T-helper 2 cell treated with Interferon-gamma antibody and Interleukin-4, amounts not matched to agents 5 μg/mL and 100 μg/mL, for 36 hours (primary cell): ENCODE data around the gene EXOC3.
"Not testable (repeated sequence)": the region's sequence is repeated elsewhere in the genome, so short reads cannot be mapped to it uniquely, and the experiment has no call there.

Source experiments
- DNase-seq: peaks from one replicate; pipeline ENCODE4 v3.0.0; 2021; ENCODE audit warnings: low spot score
- H3K27ac Mint-ChIP-seq: one replicate; pipeline ENCODE4 v1.8.0; 2021; ENCODE audit warnings: mild to moderate bottlenecking, mixed read lengths
- H3K27me3 Mint-ChIP-seq: one replicate; pipeline ENCODE4 v1.8.0; 2021; ENCODE audit warnings: low read depth, mixed read lengths
- H3K36me3 Mint-ChIP-seq: one replicate; pipeline ENCODE4 v1.8.0; 2021; ENCODE audit warnings: low read depth, mixed read lengths
- H3K4me1 Mint-ChIP-seq: one replicate; pipeline ENCODE4 v1.8.0; 2021; ENCODE audit warnings: low read depth, mixed read lengths
- H3K4me3 Mint-ChIP-seq: one replicate; pipeline ENCODE4 v1.8.0; 2022; ENCODE audit warnings: mild to moderate bottlenecking, moderate library complexity, mixed read lengths
- H3K9me3 Mint-ChIP-seq: one replicate; pipeline ENCODE4 v1.8.0; 2021; ENCODE audit warnings: mixed read lengths

The EXOC3 gene

DNA sequence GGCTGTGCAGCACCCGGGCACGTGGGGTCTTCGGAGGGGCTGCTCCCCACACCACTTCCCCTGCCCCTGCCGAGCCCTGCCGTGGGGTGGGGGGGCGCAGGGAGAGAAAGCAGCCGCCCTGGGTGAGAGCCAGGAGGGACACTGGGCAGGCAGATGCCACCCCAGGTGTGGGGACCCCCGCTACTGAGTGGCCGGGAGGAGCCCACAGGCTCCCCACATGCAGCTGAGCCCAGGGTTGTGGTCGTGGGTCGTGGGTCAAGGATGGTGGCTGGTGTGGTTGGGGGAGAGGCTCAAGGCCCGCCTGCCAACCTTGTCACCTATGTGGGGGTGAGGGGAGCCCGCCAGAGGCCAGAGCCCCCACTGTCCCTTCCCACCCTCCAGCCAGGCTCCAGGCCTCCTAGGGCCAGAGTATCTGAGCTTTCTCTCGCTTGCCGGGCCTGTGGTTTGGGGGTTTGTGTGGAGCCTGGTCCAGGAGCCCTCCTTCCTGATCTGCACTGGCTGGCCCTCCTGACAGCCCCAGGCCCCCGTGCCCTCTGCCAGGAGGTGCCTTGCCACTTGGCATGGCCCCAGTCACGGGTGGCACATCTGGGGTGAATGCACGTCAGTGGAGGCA is 35.5 kb downstream of the EXOC3 start:
- DNase-seq = no peak
- H3K9me3 Mint-ChIP-seq = no peaks in the 10 kb centered on the region
- H3K27ac Mint-ChIP-seq = no peak overlapping the region
- no peaks in the 10 kb centered on the region for H3K36me3 Mint-ChIP-seq
- peaks cover 1% of the 10 kb centered on the region for H3K4me1 Mint-ChIP-seq
- peaks cover 9% of the 10 kb centered on the region for H3K27me3 Mint-ChIP-seq
- H3K4me3 Mint-ChIP-seq = no peak overlapping the region

DNA sequence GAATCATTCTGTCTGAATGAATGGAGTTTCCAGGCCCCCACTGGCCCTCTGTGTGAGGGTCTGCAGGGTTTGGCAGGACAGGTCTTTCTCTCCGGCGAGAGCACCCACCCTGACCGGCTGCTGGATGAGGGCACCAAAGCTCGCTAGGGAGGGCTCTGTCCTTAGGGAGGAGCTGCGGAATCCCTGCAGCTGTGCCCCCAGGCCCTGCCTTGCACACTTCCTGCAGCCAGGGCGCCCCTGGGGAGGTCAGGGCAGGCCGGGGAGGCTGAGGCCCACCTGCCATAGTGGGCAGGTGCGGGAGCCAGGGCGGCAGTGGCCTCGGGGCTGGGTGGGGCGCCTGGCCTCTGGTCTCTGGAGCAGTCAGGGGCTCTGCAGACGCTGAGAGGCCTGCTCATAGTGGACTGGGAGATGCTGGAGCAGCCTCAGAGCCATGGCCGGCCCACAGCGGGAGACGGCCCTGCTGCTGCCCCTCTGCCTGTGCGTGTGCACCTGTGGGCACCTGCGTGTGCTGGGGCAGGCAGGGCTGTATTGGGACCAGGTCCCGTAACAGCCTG is 36.1 kb downstream of the EXOC3 start:
- Mint-ChIP-seq H3K27ac (no peak overlapping the region), H3K9me3 (no peaks in the 10 kb centered on the region), H3K4me3 (no peak overlapping the region), H3K36me3 (no peaks in the 10 kb centered on the region), H3K4me1 (no peaks in the 10 kb centered on the region), H3K27me3 (peaks cover 7% of the 10 kb centered on the region)
- no peak for DNase-seq

DNA sequence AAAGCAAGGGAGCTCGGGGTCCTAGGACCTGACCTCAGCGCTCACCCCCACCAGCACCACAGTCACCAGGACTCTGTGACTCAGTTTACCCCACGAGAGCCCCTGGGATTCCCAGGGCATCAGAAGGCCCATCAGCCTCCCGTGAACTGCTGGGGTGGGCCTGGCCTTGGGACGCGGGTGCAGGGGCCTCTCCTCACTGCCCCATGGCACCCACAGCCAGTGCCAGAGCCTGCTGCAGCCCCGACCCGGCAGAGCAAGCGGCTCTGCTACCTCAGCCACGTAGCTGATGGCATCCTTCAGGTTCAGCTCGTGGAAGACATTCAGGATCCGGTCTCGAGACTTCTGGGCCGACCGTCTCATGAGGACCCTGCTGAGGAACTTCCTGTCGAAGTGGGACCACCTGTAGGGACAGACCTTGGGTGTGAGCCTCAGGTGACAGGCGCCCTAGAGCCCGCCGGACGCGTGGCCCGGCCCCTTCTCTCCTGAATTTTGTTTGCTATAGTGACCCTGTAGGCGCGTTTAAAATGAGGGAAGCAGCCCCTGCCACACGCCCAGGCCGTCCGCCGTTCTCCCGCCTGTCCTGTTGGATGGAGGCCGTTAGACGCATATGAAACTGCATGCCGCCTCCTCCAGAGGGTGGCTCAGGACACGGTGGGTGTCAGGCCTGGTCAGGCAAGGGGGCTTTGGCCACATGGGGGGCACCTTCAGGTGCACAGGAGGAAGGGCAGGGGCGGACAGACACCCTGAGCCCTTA is 36.8 kb downstream of the EXOC3 start:
- no peaks in the 10 kb centered on the region for H3K9me3 Mint-ChIP-seq
- no peak overlapping the region for H3K27ac Mint-ChIP-seq
- no peaks in the 10 kb centered on the region for H3K4me1 Mint-ChIP-seq
- no peak overlapping the region for H3K4me3 Mint-ChIP-seq
- no peak for DNase-seq
- H3K36me3 Mint-ChIP-seq = no peaks in the 10 kb centered on the region
- peaks cover 5% of the 10 kb centered on the region for H3K27me3 Mint-ChIP-seq

DNA sequence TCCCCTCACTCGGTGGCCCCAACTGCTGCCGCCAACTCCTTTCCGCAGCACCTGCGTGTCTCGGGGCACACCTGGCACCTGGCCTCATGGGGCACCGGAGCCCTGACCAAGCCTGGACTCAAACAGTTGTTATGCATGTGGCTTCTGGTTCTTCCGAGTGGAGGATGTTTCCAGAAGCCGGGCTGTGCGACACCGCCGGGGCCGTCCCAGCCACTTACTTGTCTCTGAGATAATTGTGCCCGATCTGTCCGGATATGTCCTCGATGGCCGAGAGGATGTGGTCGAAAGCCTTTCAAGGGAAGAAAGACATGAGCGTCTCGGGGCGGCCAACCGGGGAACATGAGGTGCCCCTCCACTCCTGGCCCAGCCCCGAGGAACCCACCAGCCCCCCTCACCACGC is 38.4 kb downstream of the EXOC3 start:
- DNase-seq = no peak
- H3K4me1 Mint-ChIP-seq = no peaks in the 10 kb centered on the region
- H3K4me3 Mint-ChIP-seq = no peak overlapping the region
- no peaks in the 10 kb centered on the region for H3K9me3 Mint-ChIP-seq
- no peaks in the 10 kb centered on the region for H3K36me3 Mint-ChIP-seq
- H3K27me3 Mint-ChIP-seq = peaks cover 4% of the 10 kb centered on the region
- H3K27ac Mint-ChIP-seq = no peak overlapping the region

DNA sequence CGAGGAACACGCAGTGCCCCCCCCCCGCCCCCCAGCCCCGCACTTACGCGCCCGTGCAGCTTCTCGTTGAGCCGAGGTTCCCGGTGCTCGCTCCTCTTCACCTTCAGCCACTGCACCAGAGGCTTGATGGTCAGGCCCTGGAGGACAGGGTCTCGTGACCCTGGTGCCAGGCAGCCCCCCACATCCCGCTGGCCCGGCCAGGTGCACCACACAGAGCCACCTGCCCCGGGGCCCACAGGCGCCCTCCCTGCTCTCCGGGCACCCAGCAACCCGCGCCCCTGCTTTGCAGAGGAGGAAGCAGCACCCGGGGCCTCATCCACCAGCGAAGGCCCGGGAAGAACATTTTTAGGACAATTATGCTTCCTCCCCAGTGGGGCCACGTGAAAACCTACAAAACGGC is 39.0 kb downstream of the EXOC3 start:
- H3K4me3 Mint-ChIP-seq = no peak overlapping the region

DNA sequence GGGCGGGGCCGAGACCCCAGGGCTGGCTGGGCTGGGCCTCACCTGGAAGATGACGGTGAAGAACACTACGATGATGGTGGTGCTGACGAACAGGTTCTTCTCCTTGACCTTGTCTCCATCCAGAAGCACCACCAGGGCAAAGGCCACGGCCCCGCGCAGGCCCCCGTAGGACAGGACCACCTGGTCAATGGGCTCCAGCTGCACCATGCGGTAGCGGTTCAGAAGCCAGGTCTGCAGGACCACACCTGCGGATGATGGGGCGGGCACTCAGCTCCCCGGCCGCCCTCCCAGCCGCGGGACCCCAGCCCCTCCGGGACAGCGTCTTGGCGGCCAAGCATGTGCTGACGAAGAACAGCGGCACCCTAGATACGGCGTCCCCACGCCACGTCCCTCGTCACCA is 39.5 kb downstream of the EXOC3 start:
- no peak overlapping the region for H3K27ac Mint-ChIP-seq
- H3K27me3 Mint-ChIP-seq = peaks cover 4% of the 10 kb centered on the region
- H3K36me3 Mint-ChIP-seq = no peaks in the 10 kb centered on the region
- no peaks in the 10 kb centered on the region for H3K4me1 Mint-ChIP-seq
- no peak for DNase-seq
- no peaks in the 10 kb centered on the region for H3K9me3 Mint-ChIP-seq
- no peak overlapping the region for H3K4me3 Mint-ChIP-seq

More for the DNA sequence above, 39.0 kb downstream of the EXOC3 start:
- Mint-ChIP-seq H3K4me1 (no peaks in the 10 kb centered on the region), H3K27me3 (peaks cover 4% of the 10 kb centered on the region), H3K9me3 (no peaks in the 10 kb centered on the region), H3K27ac (no peak overlapping the region), H3K36me3 (no peaks in the 10 kb centered on the region)
- DNase-seq = no peak

DNA sequence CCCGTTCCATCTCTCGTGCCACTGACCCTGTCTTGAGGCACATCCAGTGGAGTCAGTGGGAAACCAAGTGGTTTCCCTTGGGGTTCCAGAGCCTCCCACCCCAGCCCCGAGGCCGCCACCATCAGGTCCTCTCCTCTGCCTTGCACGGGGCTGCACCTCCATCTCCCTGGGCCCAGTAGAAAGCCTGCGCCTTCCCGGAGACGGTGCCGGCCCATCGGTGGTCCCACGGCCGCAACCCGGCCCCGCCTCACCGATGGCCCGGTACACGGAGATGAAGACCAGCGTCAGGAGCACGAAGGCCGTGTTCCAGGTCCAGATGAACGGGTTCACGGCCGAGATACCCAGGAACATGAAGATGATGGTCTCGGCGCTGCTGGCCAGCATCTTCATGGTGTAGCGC is 40.0 kb downstream of the EXOC3 start:
- no peaks in the 10 kb centered on the region for H3K9me3 Mint-ChIP-seq
- H3K27me3 Mint-ChIP-seq = peaks cover 4% of the 10 kb centered on the region
- no peak overlapping the region for H3K27ac Mint-ChIP-seq
- DNase-seq = no peak
- H3K36me3 Mint-ChIP-seq = no peaks in the 10 kb centered on the region
- H3K4me1 Mint-ChIP-seq = no peaks in the 10 kb centered on the region
- H3K4me3 Mint-ChIP-seq = no peak overlapping the region

DNA sequence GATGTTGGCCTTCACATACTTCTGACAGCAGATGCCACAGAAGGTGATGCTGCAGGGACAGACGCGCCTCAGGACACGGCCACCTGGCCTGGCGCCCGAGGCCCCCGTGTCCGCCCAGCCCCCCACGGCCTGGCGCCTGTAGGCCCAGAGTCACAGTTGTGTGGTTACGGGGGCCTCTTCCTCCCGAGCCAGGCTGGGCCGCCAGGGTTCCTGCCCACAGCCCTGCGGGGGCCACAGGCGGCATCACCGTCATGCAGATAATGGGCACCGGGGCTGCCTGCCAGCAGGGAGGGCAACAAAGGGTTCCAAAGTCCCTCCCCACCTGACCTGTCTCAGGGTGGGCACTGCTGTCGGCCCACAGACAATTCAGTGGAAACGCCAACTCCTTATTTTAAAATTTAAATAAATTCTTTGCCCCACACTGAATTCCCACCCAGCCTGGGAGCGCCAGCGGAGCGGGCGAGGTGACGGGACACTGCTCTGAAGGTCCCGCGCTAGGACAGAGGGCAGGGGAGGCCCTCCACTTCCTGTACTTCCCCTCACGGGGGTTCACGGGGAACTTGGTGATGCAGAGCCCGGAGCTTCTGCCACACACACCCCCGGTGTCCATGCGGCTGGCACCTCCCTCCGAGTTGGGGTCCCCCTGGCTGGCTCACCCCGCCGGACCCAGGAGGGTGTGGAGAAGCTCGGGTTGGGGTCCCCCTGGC is 40.6 kb downstream of the EXOC3 start:
- no peak overlapping the region for H3K27ac Mint-ChIP-seq
- DNase-seq = no peak
- H3K36me3 Mint-ChIP-seq = no peaks in the 10 kb centered on the region
- no peaks in the 10 kb centered on the region for H3K9me3 Mint-ChIP-seq
- peaks cover 4% of the 10 kb centered on the region for H3K27me3 Mint-ChIP-seq
- H3K4me3 Mint-ChIP-seq = no peak overlapping the region
- H3K4me1 Mint-ChIP-seq = no peaks in the 10 kb centered on the region

DNA sequence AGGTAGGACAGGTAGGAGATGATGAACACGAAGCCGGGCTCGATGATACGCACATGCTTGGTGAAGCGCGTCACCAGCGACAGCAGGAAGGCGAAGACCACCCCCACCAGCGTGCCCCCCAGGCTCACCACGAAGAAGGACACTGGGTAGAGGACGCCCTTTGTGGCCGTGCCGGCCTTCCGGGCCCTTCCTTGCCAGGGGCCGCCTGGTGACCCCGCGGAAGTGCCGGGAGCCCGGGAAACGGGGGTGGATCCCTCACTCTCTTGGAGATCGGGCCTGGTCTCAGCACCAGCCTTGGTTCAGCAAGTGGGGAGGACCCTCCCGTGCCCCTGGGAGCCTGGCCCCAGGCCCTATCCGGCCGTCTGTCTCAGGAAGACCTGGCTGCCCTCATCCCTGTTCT is 41.6 kb downstream of the EXOC3 start:
- no peak overlapping the region for H3K4me3 Mint-ChIP-seq
- no peaks in the 10 kb centered on the region for H3K4me1 Mint-ChIP-seq
- H3K9me3 Mint-ChIP-seq = no peaks in the 10 kb centered on the region
- no peak overlapping the region for H3K27ac Mint-ChIP-seq
- H3K27me3 Mint-ChIP-seq = peaks cover 4% of the 10 kb centered on the region
- no peaks in the 10 kb centered on the region for H3K36me3 Mint-ChIP-seq
- DNase-seq = no peak

DNA sequence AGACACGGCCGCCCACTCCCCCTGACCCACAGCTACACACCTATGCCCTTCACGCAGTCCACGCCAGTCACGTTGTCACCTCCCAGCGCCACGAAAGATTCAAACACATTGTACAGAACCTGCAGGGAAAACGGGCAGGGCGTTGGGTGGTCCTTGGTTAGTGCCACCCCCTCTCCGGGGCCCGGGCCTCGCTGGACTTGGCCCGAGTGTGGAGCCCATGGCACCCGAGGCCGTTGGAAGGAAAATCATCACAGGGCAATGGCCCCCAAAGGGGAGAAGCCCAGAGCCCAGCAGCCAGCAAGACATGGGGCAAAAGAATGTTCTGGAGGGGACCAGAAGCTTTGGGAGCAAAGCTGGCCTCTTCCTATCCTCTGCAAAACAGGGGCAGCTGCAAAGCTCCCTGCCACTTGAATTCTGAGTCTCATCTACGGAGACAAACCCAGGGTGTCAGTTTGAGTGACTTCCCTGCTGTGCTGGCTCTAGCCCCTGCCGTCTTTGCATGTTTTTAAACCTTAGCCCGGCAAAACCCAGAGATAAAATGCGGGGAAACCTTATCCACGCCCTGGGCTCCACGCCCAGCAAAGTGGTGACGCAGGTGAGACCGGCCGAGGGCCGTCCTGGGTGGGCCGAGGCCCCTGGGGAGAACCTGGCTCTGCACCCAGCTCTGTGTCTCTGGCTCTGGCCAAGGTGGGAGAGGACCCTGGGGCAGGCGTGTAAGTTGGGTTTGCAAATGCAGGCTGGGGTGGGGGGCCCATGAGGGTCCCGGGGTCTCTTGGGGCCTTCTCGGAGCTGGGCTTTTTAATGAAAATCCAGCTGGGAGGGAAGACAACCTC is 42.4 kb downstream of the EXOC3 start:
- no peak for DNase-seq
- Mint-ChIP-seq H3K4me1 (no peaks in the 10 kb centered on the region), H3K36me3 (no peaks in the 10 kb centered on the region), H3K27me3 (peaks cover 4% of the 10 kb centered on the region), H3K9me3 (no peaks in the 10 kb centered on the region), H3K27ac (no peak overlapping the region), H3K4me3 (no peak overlapping the region)

DNA sequence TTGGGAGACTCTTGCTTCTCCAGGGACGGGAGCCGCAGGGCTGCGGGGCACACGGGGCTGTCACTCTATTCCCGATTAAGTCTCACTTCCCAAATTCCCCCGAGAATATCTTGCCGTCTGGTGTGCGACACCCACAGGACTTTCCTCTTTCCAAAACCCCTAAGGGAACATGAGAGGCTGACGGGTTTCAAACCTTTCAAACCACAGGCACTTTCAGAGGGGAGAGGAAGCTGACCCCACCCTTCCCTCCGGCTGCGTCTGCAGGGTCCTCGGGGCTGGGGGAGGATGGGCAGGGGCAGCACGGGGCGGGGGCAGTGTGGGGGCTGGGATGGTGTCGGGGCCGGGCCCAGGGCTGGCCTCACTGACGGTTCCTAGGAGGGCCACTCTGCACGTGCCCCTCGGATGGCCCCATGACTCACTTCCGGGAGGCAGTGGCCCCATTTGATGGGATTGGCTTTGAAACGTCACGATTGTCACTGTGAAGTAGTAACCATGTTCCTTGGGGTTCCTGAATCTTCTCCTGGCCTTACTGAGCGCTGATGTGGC is 43.0 kb downstream of the EXOC3 start:
- no peak overlapping the region for H3K4me3 Mint-ChIP-seq
- no peak for DNase-seq
- H3K4me1 Mint-ChIP-seq = no peaks in the 10 kb centered on the region
- no peaks in the 10 kb centered on the region for H3K9me3 Mint-ChIP-seq
- H3K27me3 Mint-ChIP-seq = peaks cover 4% of the 10 kb centered on the region
- no peak overlapping the region for H3K27ac Mint-ChIP-seq
- H3K36me3 Mint-ChIP-seq = no peaks in the 10 kb centered on the region

DNA sequence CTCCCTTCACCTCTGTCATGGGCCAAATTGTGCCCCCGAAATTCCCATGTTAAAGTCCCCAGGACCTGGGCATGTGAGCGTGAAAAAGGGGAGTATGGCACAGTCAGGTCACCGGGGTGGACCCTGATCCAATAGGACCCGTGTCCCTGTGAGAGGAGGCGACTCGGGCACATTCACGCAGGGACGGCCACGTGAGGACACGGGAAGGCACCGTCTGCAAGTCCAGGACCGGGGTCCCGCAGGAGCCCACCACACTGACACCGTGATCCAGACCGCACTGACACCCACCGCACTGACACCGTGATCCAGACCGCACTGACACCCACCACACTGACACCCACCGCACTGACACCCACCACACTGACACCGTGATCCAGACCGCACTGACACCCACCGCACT is 43.6 kb downstream of the EXOC3 start:
- not testable (repeated sequence) for H3K9me3 Mint-ChIP-seq, H3K36me3 Mint-ChIP-seq, DNase-seq, H3K4me1 Mint-ChIP-seq, H3K27me3 Mint-ChIP-seq, H3K4me3 Mint-ChIP-seq, H3K27ac Mint-ChIP-seq

DNA sequence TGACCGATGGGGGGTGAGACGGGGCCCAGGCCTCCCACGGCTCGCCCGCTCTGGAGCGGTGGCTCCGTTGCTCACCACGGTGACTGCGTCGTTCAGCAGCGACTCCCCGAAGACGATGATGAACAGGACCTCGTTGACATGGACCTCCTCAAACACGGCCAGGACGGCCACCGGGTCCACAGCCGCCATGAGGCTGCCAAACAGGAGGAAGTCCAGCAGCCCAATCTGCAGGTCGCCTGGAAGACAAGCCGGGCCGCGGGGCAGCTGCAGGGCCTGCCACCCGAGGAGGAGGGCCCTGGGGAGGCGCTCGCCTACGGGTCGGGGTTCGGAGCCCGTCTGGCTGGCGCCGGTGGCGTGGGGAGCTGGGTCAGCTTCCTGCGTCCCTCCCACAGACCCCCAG is 45.3 kb downstream of the EXOC3 start:
- H3K4me3 Mint-ChIP-seq = no peak overlapping the region
- H3K9me3 Mint-ChIP-seq = no peaks in the 10 kb centered on the region

More for the DNA sequence above, 45.3 kb downstream of the EXOC3 start:
- no peak for DNase-seq
- Mint-ChIP-seq H3K27me3 (peaks cover 4% of the 10 kb centered on the region), H3K36me3 (no peaks in the 10 kb centered on the region), H3K4me1 (no peaks in the 10 kb centered on the region), H3K27ac (no peak overlapping the region)
